ENCODE data around the gene OBSCN.

Gene OBSCN

GRCh38 chr1:228194921-228195812 is 12.7 kb upstream of the OBSCN start:
- H3K9me3 ChIP-seq (ENCODE audit: control insufficient read depth, insufficient read depth, low read length), result peaks cover 9% of the 10 kb centered on the region
- H3K9ac ChIP-seq (ENCODE audit: low read depth, low read length), result no peak overlapping the region
- no peaks in the 10 kb centered on the region for H3K36me3 ChIP-seq (ENCODE audit: insufficient read depth, low read length)
- H3K4me1 ChIP-seq (ENCODE audit: insufficient read depth, low read length), result no peaks in the 10 kb centered on the region

GRCh38 chr1:228197555-228198147 is 10.2 kb upstream of the OBSCN start:
- Histone ChIP-seq H3K4me1 (ENCODE audit: insufficient read depth, low read length) (no peaks in the 10 kb centered on the region), H3K36me3 (ENCODE audit: insufficient read depth, low read length) (no peaks in the 10 kb centered on the region), H3K9ac (ENCODE audit: low read depth, low read length) (no peak overlapping the region), H3K9me3 (ENCODE audit: control insufficient read depth, insufficient read depth, low read length) (peaks cover 9% of the 10 kb centered on the region)

GRCh38 chr1:228198977-228199590 is 8.8 kb upstream of the OBSCN start:
- no peak overlapping the region for H3K9ac ChIP-seq (ENCODE audit: low read depth, low read length)
- peaks cover 9% of the 10 kb centered on the region for H3K9me3 ChIP-seq (ENCODE audit: control insufficient read depth, insufficient read depth, low read length)
- no peaks in the 10 kb centered on the region for H3K4me1 ChIP-seq (ENCODE audit: insufficient read depth, low read length)
- H3K36me3 ChIP-seq (ENCODE audit: insufficient read depth, low read length), result no peaks in the 10 kb centered on the region

- Histone ChIP-seq H3K9me3 (ENCODE audit: control insufficient read depth, insufficient read depth, low read length) (no peaks in the 10 kb centered on the region), H3K9ac (ENCODE audit: low read depth, low read length) (no peak overlapping the region), H3K36me3 (ENCODE audit: insufficient read depth, low read length) (no peaks in the 10 kb centered on the region), H3K4me1 (ENCODE audit: insufficient read depth, low read length) (no peaks in the 10 kb centered on the region; the same call in 1 of the 2 replicates)
These were observed 2.9 kb upstream of the OBSCN start for GRCh38 chr1:228204958-228205357.

- Histone ChIP-seq H3K9ac (ENCODE audit: low read depth, low read length) (no peak overlapping the region), H3K4me1 (ENCODE audit: insufficient read depth, low read length) (no peaks in the 10 kb centered on the region; the same call in 1 of the 2 replicates), H3K9me3 (ENCODE audit: control insufficient read depth, insufficient read depth, low read length) (no peaks in the 10 kb centered on the region), H3K36me3 (ENCODE audit: insufficient read depth, low read length) (no peaks in the 10 kb centered on the region)
These were observed 2.1 kb upstream of the OBSCN start for GRCh38 chr1:228205526-228206436.

GRCh38 chr1:228206582-228207351 is 1.1 kb upstream of the OBSCN start:
- H3K4me1 ChIP-seq (ENCODE audit: insufficient read depth, low read length), result no peaks in the 10 kb centered on the region; the same call in 1 of the 2 replicates
- no peak overlapping the region for H3K9ac ChIP-seq (ENCODE audit: low read depth, low read length)
- no peaks in the 10 kb centered on the region for H3K9me3 ChIP-seq (ENCODE audit: control insufficient read depth, insufficient read depth, low read length)
- H3K36me3 ChIP-seq (ENCODE audit: insufficient read depth, low read length), result no peaks in the 10 kb centered on the region

GRCh38 chr1:228207381-228207810 is 448 bp upstream of the OBSCN start:
- H3K9me3 ChIP-seq (ENCODE audit: control insufficient read depth, insufficient read depth, low read length), result no peaks in the 10 kb centered on the region
- H3K9ac ChIP-seq (ENCODE audit: low read depth, low read length), result no peak overlapping the region
- no peaks in the 10 kb centered on the region; the same call in 1 of the 2 replicates for H3K4me1 ChIP-seq (ENCODE audit: insufficient read depth, low read length)
- no peaks in the 10 kb centered on the region for H3K36me3 ChIP-seq (ENCODE audit: insufficient read depth, low read length)

- Histone ChIP-seq H3K4me1 (ENCODE audit: insufficient read depth, low read length) (no peaks in the 10 kb centered on the region; the same call in 1 of the 2 replicates), H3K9ac (ENCODE audit: low read depth, low read length) (no peak overlapping the region)
These were observed 1.1 kb downstream of the OBSCN start for GRCh38 chr1:228208831-228209551.

GRCh38 chr1:228209657-228210056 is 1.8 kb downstream of the OBSCN start:
- Histone ChIP-seq H3K9ac (ENCODE audit: low read depth, low read length) (no peak overlapping the region), H3K4me1 (ENCODE audit: insufficient read depth, low read length) (no peaks in the 10 kb centered on the region; the same call in 1 of the 2 replicates), H3K36me3 (ENCODE audit: insufficient read depth, low read length) (no peaks in the 10 kb centered on the region; the same call in 1 of the 2 replicates), H3K9me3 (ENCODE audit: control insufficient read depth, insufficient read depth, low read length) (no peaks in the 10 kb centered on the region)

More at GRCh38 chr1:228208831-228209551, 1.1 kb downstream of the OBSCN start:
- Histone ChIP-seq H3K9me3 (ENCODE audit: control insufficient read depth, insufficient read depth, low read length) (no peaks in the 10 kb centered on the region), H3K36me3 (ENCODE audit: insufficient read depth, low read length) (no peaks in the 10 kb centered on the region)

- no peak overlapping the region for H3K9ac ChIP-seq (ENCODE audit: low read depth, low read length)
- H3K36me3 ChIP-seq (ENCODE audit: insufficient read depth, low read length), result no peaks in the 10 kb centered on the region; the same call in 1 of the 2 replicates
- H3K9me3 ChIP-seq (ENCODE audit: control insufficient read depth, insufficient read depth, low read length), result no peaks in the 10 kb centered on the region
- no peaks in the 10 kb centered on the region; the same call in 1 of the 2 replicates for H3K4me1 ChIP-seq (ENCODE audit: insufficient read depth, low read length)
These were observed 2.3 kb downstream of the OBSCN start for GRCh38 chr1:228210076-228210651.

- H3K9ac ChIP-seq (ENCODE audit: low read depth, low read length), result no peak overlapping the region
- no peaks in the 10 kb centered on the region for H3K9me3 ChIP-seq (ENCODE audit: control insufficient read depth, insufficient read depth, low read length)
- H3K4me1 ChIP-seq (ENCODE audit: insufficient read depth, low read length), result no peaks in the 10 kb centered on the region; the same call in 1 of the 2 replicates
- H3K36me3 ChIP-seq (ENCODE audit: insufficient read depth, low read length), result no peaks in the 10 kb centered on the region; the same call in 1 of the 2 replicates
These were observed 3.1 kb downstream of the OBSCN start for GRCh38 chr1:228210712-228211530.
